Measurements from ENCODE around the gene ORC4.
"Not testable (repeated sequence)": the region's sequence is repeated elsewhere in the genome, so short reads cannot be mapped to it uniquely, and the experiment has no call there.

Gene ORC4

GRCh38 chr2:148013876-148014275, 6.7 kb downstream of the ORC4 start:
- no peak for DNase-seq

- not testable (repeated sequence) for DNase-seq
Observed at GRCh38 chr2:148008411-148008810, 12.1 kb downstream of the ORC4 start.

- DNase-seq = no peak
Observed at GRCh38 chr2:148007219-148007900, 13.2 kb downstream of the ORC4 start.

- no peak for DNase-seq
Observed at GRCh38 chr2:148006249-148007007, 14.1 kb downstream of the ORC4 start.

GRCh38 chr2:148002420-148002819, 18.1 kb downstream of the ORC4 start:
- not testable (repeated sequence) for DNase-seq

- no peak for DNase-seq
Observed at GRCh38 chr2:148000095-148000494, 20.4 kb downstream of the ORC4 start.

GRCh38 chr2:147999126-147999525, 21.4 kb downstream of the ORC4 start:
- DNase-seq = no peak

GRCh38 chr2:147998203-147998602, 22.3 kb downstream of the ORC4 start:
- no peak for DNase-seq

GRCh38 chr2:147996828-147997227, 23.7 kb downstream of the ORC4 start:
- DNase-seq = no peak

GRCh38 chr2:147994965-147995364, 25.6 kb downstream of the ORC4 start:
- DNase-seq = not testable (repeated sequence)

GRCh38 chr2:147989809-147990403, 30.6 kb downstream of the ORC4 start:
- DNase-seq = peak; percentile 51

- no peak for DNase-seq
Observed at GRCh38 chr2:147989102-147989501, 31.4 kb downstream of the ORC4 start.

- DNase-seq = no peak
Observed at GRCh38 chr2:147980940-147981528, 39.5 kb downstream of the ORC4 start.

- no peak for DNase-seq
Observed at GRCh38 chr2:147977679-147978078, 42.9 kb downstream of the ORC4 start.

GRCh38 chr2:147976102-147976501, 44.4 kb downstream of the ORC4 start:
- DNase-seq = no peak

- DNase-seq = no peak
Observed at GRCh38 chr2:147968571-147968970, 52.0 kb downstream of the ORC4 start.

GRCh38 chr2:147952118-147952517, 68.4 kb downstream of the ORC4 start:
- no peak for DNase-seq

GRCh38 chr2:147945660-147946059, 74.9 kb downstream of the ORC4 start:
- DNase-seq = no peak

- DNase-seq = no peak
Observed at GRCh38 chr2:147939313-147939712, 81.2 kb downstream of the ORC4 start.

GRCh38 chr2:147937744-147938349, 82.7 kb downstream of the ORC4 start:
- DNase-seq = peak; percentile 25

GRCh38 chr2:147934881-147935620, 85.5 kb downstream of the ORC4 start:
- no peak for DNase-seq

GRCh38 chr2:147933931-147934330, 86.6 kb downstream of the ORC4 start:
- no peak for DNase-seq

Measured in central memory CD4-positive, alpha-beta T cell (primary cell).